ENCODE data around the gene CAMK2A. TPM values are rescaled to one million over a fixed set of nuclear protein-coding genes. Genes with fewer than 3 reads are reported as not detected.

CAMK2A gene
- total RNA-seq, 1 experiment from 2014 or later: 0.33 TPM

- H3K9ac ChIP-seq (ENCODE audit: extremely low read depth, insufficient read length, low read length): no peak overlapping the region
- H2BK15ac ChIP-seq (ENCODE audit: low read depth, low read length): no peak overlapping the region
- no peak overlapping the region for H4K5ac ChIP-seq (ENCODE audit: insufficient read length, low read depth, low read length)
- no peaks in the 10 kb centered on the region for H3K27me3 ChIP-seq (ENCODE audit: insufficient read depth, low read length)
- no peak overlapping the region for H2BK5ac ChIP-seq (ENCODE audit: insufficient read length, low read length)
- H3K23me2 ChIP-seq (ENCODE audit: insufficient read length, low read depth, low read length, poor library complexity, severe bottlenecking): no peaks in the 10 kb centered on the region
- no peak overlapping the region for H3K14ac ChIP-seq (ENCODE audit: insufficient read depth, low read length)
- H3K4me1 Mint-ChIP-seq: peaks cover 18 to 19% of the 10 kb centered on the region in 2 experiments
- DNase-seq: no peak
- H3K56ac ChIP-seq (ENCODE audit: insufficient read length, low read depth, low read length): no peak overlapping the region
- H3K23ac ChIP-seq (ENCODE audit: insufficient read length, low read depth, low read length): no peak overlapping the region
- no peak for TF ChIP-seq CTCF (conservative IDR thresholded peaks at IDR 0.05)
- H3K18ac ChIP-seq (ENCODE audit: insufficient read length, low read depth, low read length): no peak overlapping the region
- no peaks in the 10 kb centered on the region for H3K79me2 ChIP-seq (ENCODE audit: insufficient read depth, low read length)
- no peaks in the 10 kb centered on the region; the same call in 1 of the 2 replicates for H3K4me1 ChIP-seq (ENCODE audit: insufficient read depth, low read length)
- H3K4me2 ChIP-seq (ENCODE audit: insufficient read depth, insufficient read length, low read length): no peak overlapping the region
- H3K4me3 Mint-ChIP-seq: no peak overlapping the region
- H2BK12ac ChIP-seq (ENCODE audit: insufficient read length, low read depth, low read length): no peak overlapping the region
- no peak overlapping the region for H3K4ac ChIP-seq (ENCODE audit: low read depth, low read length)
- H2AK5ac ChIP-seq (ENCODE audit: insufficient read length, low read length): no peak overlapping the region
- H3K27me3 Mint-ChIP-seq (ENCODE audit: low read depth): peaks cover 14% of the 10 kb centered on the region
- no peaks in the 10 kb centered on the region for H3K36me3 Mint-ChIP-seq (ENCODE audit: insufficient read depth in 1 of 3, low read depth in 3 of 3)
- no peak overlapping the region for H4K8ac ChIP-seq (replicated peaks; ENCODE audit: insufficient read length, low read depth, low read length)
- H3K9me3 ChIP-seq (ENCODE audit: control insufficient read depth, low read depth, low read length): no peaks in the 10 kb centered on the region
- no peaks in the 10 kb centered on the region; a peak in 1 of 5 replicates for H3K9me3 Mint-ChIP-seq
- no peak overlapping the region for H3K27ac Mint-ChIP-seq
- no CpG with 5 or more reads among the region's 4 CpGs for WGBS (ENCODE audit: extremely low coverage, insufficient read length, low lambda C conversion rate)
- no peak overlapping the region for H2BK20ac ChIP-seq (ENCODE audit: low read depth, low read length, poor library complexity, severe bottlenecking)
- H3K27ac ChIP-seq (ENCODE audit: insufficient read length, low read depth, low read length): no peak overlapping the region
- no peak overlapping the region for H2AFZ ChIP-seq (ENCODE audit: low read length)
- H3T11ph ChIP-seq (ENCODE audit: low read length): no peak overlapping the region
- no peak overlapping the region for H2BK120ac ChIP-seq (ENCODE audit: low read depth, low read length, poor library complexity, severe bottlenecking)
- H3K79me1 ChIP-seq (ENCODE audit: insufficient read depth, low read depth, low read length, poor library complexity, severe bottlenecking): no peaks in the 10 kb centered on the region
- H4K91ac ChIP-seq (ENCODE audit: insufficient read length, low read depth, low read length): no peak overlapping the region
- no peaks in the 10 kb centered on the region for H4K20me1 ChIP-seq (ENCODE audit: control insufficient read depth, insufficient read depth, insufficient read length)
Measured at GRCh38 chr5:150288361-150288760, 1.2 kb downstream of the CAMK2A start.

Data from H9 (cell line).